Spleen (tissue), 7 donors: ENCODE results near the gene NELFA.

Experiments used
- CTCF ChIP-seq, 11 experiments: fragments of 200-600 bp in 7 of 11; fragments of 450-650 bp in 4 of 11; sonication (generic) in 4 of 11; IDR thresholded peaks in 8 of 11; conservative IDR thresholded peaks in 3 of 11; 1 replicate in 7 of 11; 2 replicates in 4 of 11; pipeline versions ENCODE4 v1.4.0 to v1.8.0; 2016 to 2021; ENCODE audit warnings: antibody characterized with exemption in 11 of 11, inconsistent platforms in 4 of 11, mild to moderate bottlenecking in 1 of 11
- POLR2A ChIP-seq, 3 donors: fragments of 450-650 bp; IDR thresholded peaks; one replicate each; pipeline ENCODE4 v1.5.1; 2017; ENCODE audit warnings: antibody characterized with exemption in 3 of 3, mild to moderate bottlenecking in 1 of 3
- POLR2AphosphoS5 ChIP-seq, 3 donors: sonication (generic); formaldehyde crosslinking; IDR thresholded peaks; one replicate each; pipeline ENCODE4 v1.5.1; 2017; ENCODE audit warnings: antibody characterized with exemption in 3 of 3
- donor health status: DM: no; HTN: no; CAD: no; lungs with moderate emphysema.
- donor health status: DM: no; HTN: no; CAD: no.
- donor health status: DM: no; HTN: no; CAD: no.

GRCh38 chr4:1940566-1940965, 68.2 kb downstream of the NELFA start:
- TF ChIP-seq CTCF (IDR thresholded peaks at IDR 0.05 in 8 of 11, conservative IDR thresholded peaks at IDR 0.05 in 3 of 11): no peak
- TF ChIP-seq POLR2A (IDR thresholded peaks at IDR 0.05): no peak
- no peak for TF ChIP-seq POLR2AphosphoS5 (IDR thresholded peaks at IDR 0.05)
